ENCODE measurements around the gene SYT2.
"Not testable (repeated sequence)": the region's sequence is repeated elsewhere in the genome, so short reads cannot be mapped to it uniquely, and the experiment has no call there.

The SYT2 gene

GRCh38 chr1:202623075-202623474 lies 87.2 kb downstream of the SYT2 start:
- DNase-seq (ENCODE audit: low spot score): peak; percentile 66

GRCh38 chr1:202622388-202622787 lies 87.9 kb downstream of the SYT2 start:
- DNase-seq (ENCODE audit: low spot score): no peak

- DNase-seq (ENCODE audit: low spot score): no peak
These were observed 88.8 kb downstream of the SYT2 start for GRCh38 chr1:202621446-202621845.

GRCh38 chr1:202620036-202620435 lies 90.2 kb downstream of the SYT2 start:
- not testable (repeated sequence) for DNase-seq (ENCODE audit: low spot score)

- DNase-seq (ENCODE audit: low spot score): no peak
These were observed 90.7 kb downstream of the SYT2 start for GRCh38 chr1:202619505-202619904.

GRCh38 chr1:202619012-202619411 lies 91.2 kb downstream of the SYT2 start:
- not testable (repeated sequence) for DNase-seq (ENCODE audit: low spot score)

GRCh38 chr1:202616355-202616915 lies 93.8 kb downstream of the SYT2 start:
- no peak for DNase-seq (ENCODE audit: low spot score)

GRCh38 chr1:202615501-202616354 lies 94.5 kb downstream of the SYT2 start:
- peak; percentile 64 for DNase-seq (ENCODE audit: low spot score)

- DNase-seq (ENCODE audit: low spot score): not testable (repeated sequence)
These were observed 95.1 kb downstream of the SYT2 start for GRCh38 chr1:202615208-202615500.

- DNase-seq (ENCODE audit: low spot score): not testable (repeated sequence)
These were observed 95.7 kb downstream of the SYT2 start for GRCh38 chr1:202614363-202615207.

- DNase-seq (ENCODE audit: low spot score): no peak
These were observed 96.7 kb downstream of the SYT2 start for GRCh38 chr1:202613571-202613970.

- DNase-seq (ENCODE audit: low spot score): not testable (repeated sequence)
These were observed 98.2 kb downstream of the SYT2 start for GRCh38 chr1:202612036-202612435.

- no peak for DNase-seq (ENCODE audit: low spot score)
These were observed 104.7 kb downstream of the SYT2 start for GRCh38 chr1:202605515-202605914.

GRCh38 chr1:202603435-202603834 lies 106.8 kb downstream of the SYT2 start:
- DNase-seq (ENCODE audit: low spot score): no peak

GRCh38 chr1:202600432-202601041 lies 109.7 kb downstream of the SYT2 start:
- DNase-seq (ENCODE audit: low spot score): no peak

GRCh38 chr1:202599669-202600431 lies 110.4 kb downstream of the SYT2 start:
- peak; percentile 82 for DNase-seq (ENCODE audit: low spot score)

GRCh38 chr1:202597090-202597761 lies 113.0 kb downstream of the SYT2 start:
- DNase-seq (ENCODE audit: low spot score): no peak

- no peak for DNase-seq (ENCODE audit: low spot score)
These were observed 113.6 kb downstream of the SYT2 start for GRCh38 chr1:202596638-202597037.

- DNase-seq (ENCODE audit: low spot score): no peak
These were observed 116.4 kb downstream of the SYT2 start for GRCh38 chr1:202593845-202594244.

- DNase-seq (ENCODE audit: low spot score): no peak
These were observed 118.1 kb downstream of the SYT2 start for GRCh38 chr1:202592146-202592545.

GRCh38 chr1:202591515-202591914 lies 118.7 kb downstream of the SYT2 start:
- no peak for DNase-seq (ENCODE audit: low spot score)
